HEK293 (cell line): ENCODE results near the gene SCYL1.

Experiments
- GLI4 ChIP-seq: fragments of 450-650 bp; formaldehyde crosslinking; IDR thresholded peaks from 2 replicates; pipeline ENCODE4 v1.5.1; 2016; ENCODE audit warnings: missing biosample characterization, missing genetic modification characterization
- GLIS1 ChIP-seq: fragments of 450-650 bp; formaldehyde crosslinking; IDR thresholded peaks from 2 replicates; pipeline ENCODE4 v1.5.1; 2016; ENCODE audit warnings: missing biosample characterization, missing genetic modification characterization
- GLIS2 ChIP-seq: fragments of 450-650 bp; formaldehyde crosslinking; IDR thresholded peaks from 2 replicates; pipeline ENCODE4 v1.5.1; 2016; ENCODE audit warnings: missing biosample characterization, missing genetic modification characterization
- HOXD13 ChIP-seq: sonication (generic); formaldehyde crosslinking; IDR thresholded peaks from 2 replicates; pipeline ENCODE4 v1.8.0; 2022; ENCODE audit warnings: missing genetic modification reagents, borderline replicate concordance
- IKZF3 ChIP-seq: fragments of 450-650 bp; IDR thresholded peaks from 2 replicates; pipeline ENCODE4 v1.5.0; 2018; ENCODE audit warnings: missing biosample characterization, mild to moderate bottlenecking, missing genetic modification characterization, moderate library complexity
- KLF1 ChIP-seq: fragments of 450-650 bp; formaldehyde crosslinking; IDR thresholded peaks from 2 replicates; pipeline ENCODE4 v1.5.1; 2016; ENCODE audit warnings: missing biosample characterization, missing genetic modification characterization
- KLF9 ChIP-seq: fragments of 450-650 bp; formaldehyde crosslinking; IDR thresholded peaks from 2 replicates; pipeline ENCODE4 v1.5.1; 2016; ENCODE audit warnings: missing biosample characterization, missing genetic modification characterization, low read depth
- PRDM1 ChIP-seq: fragments of 450-650 bp; formaldehyde crosslinking; IDR thresholded peaks from 2 replicates; pipeline ENCODE4; 2016; ENCODE audit warnings: missing biosample characterization, missing genetic modification characterization
- SP3 ChIP-seq: fragments of 450-650 bp; formaldehyde crosslinking; IDR thresholded peaks from 2 replicates; pipeline ENCODE4 v1.5.1; 2016; ENCODE audit warnings: missing biosample characterization, missing genetic modification characterization
- SP7 ChIP-seq: fragments of 450-650 bp; formaldehyde crosslinking; IDR thresholded peaks from 2 replicates; pipeline ENCODE4 v1.5.1; 2016; ENCODE audit warnings: missing biosample characterization, missing genetic modification characterization
- YY2 ChIP-seq: fragments of 450-650 bp; formaldehyde crosslinking; IDR thresholded peaks from 2 replicates; pipeline ENCODE4 v1.5.1; 2016; ENCODE audit warnings: missing biosample characterization, missing genetic modification characterization
- ZBTB48 ChIP-seq: fragments of 450-650 bp; formaldehyde crosslinking; IDR thresholded peaks from 2 replicates; pipeline ENCODE4 v1.5.1; 2016; ENCODE audit warnings: missing biosample characterization, missing genetic modification characterization
- ZBTB7A ChIP-seq: fragments of 450-650 bp; formaldehyde crosslinking; IDR thresholded peaks from 2 replicates; pipeline ENCODE4 v1.5.1; 2016; ENCODE audit warnings: low read depth, missing biosample characterization, missing genetic modification characterization
- ZEB2 ChIP-seq: fragments of 450-650 bp; formaldehyde crosslinking; IDR thresholded peaks from 2 replicates; pipeline ENCODE4 v1.5.1; 2016; ENCODE audit warnings: missing biosample characterization, missing genetic modification characterization
- ZFHX2 ChIP-seq: fragments of 450-650 bp; formaldehyde crosslinking; conservative IDR thresholded peaks from 2 replicates; pipeline ENCODE4 v1.5.1; 2016; ENCODE audit warnings: missing biosample characterization, missing genetic modification characterization
- ZFP41 ChIP-seq: fragments of 450-650 bp; formaldehyde crosslinking; IDR thresholded peaks from 2 replicates; pipeline ENCODE4 v1.5.1; 2016; ENCODE audit warnings: missing biosample characterization, missing genetic modification characterization, borderline replicate concordance
- ZNF112 ChIP-seq: fragments of 450-650 bp; formaldehyde crosslinking; IDR thresholded peaks from 2 replicates; pipeline ENCODE4 v1.5.0; 2017; ENCODE audit warnings: missing biosample characterization, missing genetic modification characterization
- ZNF121 ChIP-seq: fragments of 450-650 bp; formaldehyde crosslinking; IDR thresholded peaks from 2 replicates; pipeline ENCODE4 v1.5.1; 2016; ENCODE audit warnings: missing biosample characterization, missing genetic modification characterization
- ZNF133 ChIP-seq: fragments of 450-650 bp; formaldehyde crosslinking; IDR thresholded peaks from 2 replicates; pipeline ENCODE4 v1.5.1; 2016; ENCODE audit warnings: missing biosample characterization, missing genetic modification characterization
- ZNF138 ChIP-seq: fragments of 450-650 bp; formaldehyde crosslinking; IDR thresholded peaks from 2 replicates; pipeline ENCODE4 v1.5.1; 2016; ENCODE audit warnings: missing biosample characterization, missing genetic modification characterization, borderline replicate concordance
- ZNF157 ChIP-seq: fragments of 450-650 bp; formaldehyde crosslinking; IDR thresholded peaks from 2 replicates; pipeline ENCODE4 v1.5.1; 2016; ENCODE audit warnings: missing biosample characterization, missing genetic modification characterization
- ZNF169 ChIP-seq: fragments of 450-650 bp; formaldehyde crosslinking; IDR thresholded peaks from 2 replicates; pipeline ENCODE4 v1.5.1; 2016; ENCODE audit warnings: missing biosample characterization, missing genetic modification characterization
- ZNF221 ChIP-seq: fragments of 450-650 bp; formaldehyde crosslinking; IDR thresholded peaks from 2 replicates; pipeline ENCODE4 v1.5.1; 2017; ENCODE audit warnings: missing biosample characterization, missing genetic modification characterization, borderline replicate concordance
- ZNF416 ChIP-seq: fragments of 450-650 bp; formaldehyde crosslinking; IDR thresholded peaks from 2 replicates; pipeline ENCODE4 v1.5.1; 2016; ENCODE audit warnings: missing biosample characterization, missing genetic modification characterization
- ZNF423 ChIP-seq: fragments of 450-650 bp; formaldehyde crosslinking; IDR thresholded peaks from 2 replicates; pipeline ENCODE4 v1.5.1; 2016; ENCODE audit warnings: missing biosample characterization, missing genetic modification characterization
- ZNF449 ChIP-seq: fragments of 450-650 bp; formaldehyde crosslinking; IDR thresholded peaks from 2 replicates; pipeline ENCODE4 v1.5.1; 2017; ENCODE audit warnings: missing biosample characterization, mild to moderate bottlenecking, missing genetic modification characterization, moderate library complexity
- ZNF544 ChIP-seq: fragments of 450-650 bp; formaldehyde crosslinking; IDR thresholded peaks from 2 replicates; pipeline ENCODE4 v1.5.0; 2017; ENCODE audit warnings: missing biosample characterization, missing genetic modification characterization
- ZNF830 ChIP-seq: fragments of 450-650 bp; IDR thresholded peaks from 2 replicates; pipeline ENCODE4 v1.5.0; 2018; ENCODE audit warnings: missing biosample characterization, missing genetic modification characterization, low read depth, mild to moderate bottlenecking, moderate library complexity
- ZSCAN18 ChIP-seq: fragments of 450-650 bp; formaldehyde crosslinking; IDR thresholded peaks from 2 replicates; pipeline ENCODE4 v1.5.1; 2016; ENCODE audit warnings: missing biosample characterization, missing genetic modification characterization
- ZSCAN5A ChIP-seq: fragments of 450-650 bp; formaldehyde crosslinking; IDR thresholded peaks from 2 replicates; pipeline ENCODE4 v1.5.1; 2016; ENCODE audit warnings: missing biosample characterization, missing genetic modification characterization
- TF ChIP-seq, protein P1 (sequence below): fragments of 450-650 bp; formaldehyde crosslinking; IDR thresholded peaks from 2 replicates; pipeline ENCODE4 v1.5.1; 2016; ENCODE audit warnings: missing biosample characterization, missing genetic modification characterization, borderline replicate concordance
- TF ChIP-seq, protein P2 (sequence below): fragments of 450-650 bp; formaldehyde crosslinking; IDR thresholded peaks from 2 replicates; pipeline ENCODE4 v1.5.1; 2016; ENCODE audit warnings: missing biosample characterization, missing genetic modification characterization
- TF ChIP-seq, protein P3 (sequence below): fragments of 450-650 bp; formaldehyde crosslinking; IDR thresholded peaks from 2 replicates; pipeline ENCODE4 v1.5.1; 2016; ENCODE audit warnings: missing biosample characterization, missing genetic modification characterization, low read depth

SCYL1 gene

GRCh38 chr11:65555693-65556231 lies 30.9 kb downstream of the SCYL1 start (continued):
- TF ChIP-seq, protein P1, sequence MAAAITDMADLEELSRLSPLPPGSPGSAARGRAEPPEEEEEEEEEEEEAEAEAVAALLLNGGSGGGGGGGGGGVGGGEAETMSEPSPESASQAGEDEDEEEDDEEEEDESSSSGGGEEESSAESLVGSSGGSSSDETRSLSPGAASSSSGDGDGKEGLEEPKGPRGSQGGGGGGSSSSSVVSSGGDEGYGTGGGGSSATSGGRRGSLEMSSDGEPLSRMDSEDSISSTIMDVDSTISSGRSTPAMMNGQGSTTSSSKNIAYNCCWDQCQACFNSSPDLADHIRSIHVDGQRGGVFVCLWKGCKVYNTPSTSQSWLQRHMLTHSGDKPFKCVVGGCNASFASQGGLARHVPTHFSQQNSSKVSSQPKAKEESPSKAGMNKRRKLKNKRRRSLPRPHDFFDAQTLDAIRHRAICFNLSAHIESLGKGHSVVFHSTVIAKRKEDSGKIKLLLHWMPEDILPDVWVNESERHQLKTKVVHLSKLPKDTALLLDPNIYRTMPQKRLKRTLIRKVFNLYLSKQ (tag by site-specific recombination), result no peak
- TF ChIP-seq ZSCAN18 (tag by site-specific recombination) (no peak), ZNF423 (tag by site-specific recombination) (no peak), SP3 (peak; percentile 70), GLI4 (tag by site-specific recombination) (no peak), ZNF221 (tag by site-specific recombination) (no peak), ZNF544 (tag by site-specific recombination) (no peak), YY2 (tag by site-specific recombination) (no peak), ZNF416 (tag by site-specific recombination) (no peak), ZBTB7A (no peak), PRDM1 (peak; percentile 38; the same call in 1 of the 2 replicates), ZEB2 (no peak), HOXD13 (CRISPR knock-in tag) (no peak), ZNF138 (no peak), ZBTB48 (tag by site-specific recombination) (no peak), ZNF112 (no peak), ZNF830 (no peak), GLIS1 (tag by site-specific recombination) (peak; percentile 58; the same call in 1 of the 2 replicates), KLF9 (tag by site-specific recombination) (peak; percentile 61), ZNF157 (no peak), ZNF449 (tag by site-specific recombination) (no peak), SP7 (tag by site-specific recombination) (0 out of 2 replicates have a peak, but pooled peaks have one; percentile 20), KLF1 (peak; percentile 93), ZNF121 (tag by site-specific recombination) (no peak), GLIS2 (tag by site-specific recombination) (peak; percentile 37), ZSCAN5A (no peak), ZFP41 (tag by site-specific recombination) (no peak), IKZF3 (tag by site-specific recombination) (no peak), ZFHX2 (tag by site-specific recombination) (peak; percentile 51; the same call in 1 of the 2 replicates), ZNF133 (no peak), ZNF169 (tag by site-specific recombination) (no peak)
- TF ChIP-seq, protein P2, sequence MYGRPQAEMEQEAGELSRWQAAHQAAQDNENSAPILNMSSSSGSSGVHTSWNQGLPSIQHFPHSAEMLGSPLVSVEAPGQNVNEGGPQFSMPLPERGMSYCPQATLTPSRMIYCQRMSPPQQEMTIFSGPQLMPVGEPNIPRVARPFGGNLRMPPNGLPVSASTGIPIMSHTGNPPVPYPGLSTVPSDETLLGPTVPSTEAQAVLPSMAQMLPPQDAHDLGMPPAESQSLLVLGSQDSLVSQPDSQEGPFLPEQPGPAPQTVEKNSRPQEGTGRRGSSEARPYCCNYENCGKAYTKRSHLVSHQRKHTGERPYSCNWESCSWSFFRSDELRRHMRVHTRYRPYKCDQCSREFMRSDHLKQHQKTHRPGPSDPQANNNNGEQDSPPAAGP, result 0 out of 2 replicates have a peak, but pooled peaks have one; percentile 29
- TF ChIP-seq, protein P3, sequence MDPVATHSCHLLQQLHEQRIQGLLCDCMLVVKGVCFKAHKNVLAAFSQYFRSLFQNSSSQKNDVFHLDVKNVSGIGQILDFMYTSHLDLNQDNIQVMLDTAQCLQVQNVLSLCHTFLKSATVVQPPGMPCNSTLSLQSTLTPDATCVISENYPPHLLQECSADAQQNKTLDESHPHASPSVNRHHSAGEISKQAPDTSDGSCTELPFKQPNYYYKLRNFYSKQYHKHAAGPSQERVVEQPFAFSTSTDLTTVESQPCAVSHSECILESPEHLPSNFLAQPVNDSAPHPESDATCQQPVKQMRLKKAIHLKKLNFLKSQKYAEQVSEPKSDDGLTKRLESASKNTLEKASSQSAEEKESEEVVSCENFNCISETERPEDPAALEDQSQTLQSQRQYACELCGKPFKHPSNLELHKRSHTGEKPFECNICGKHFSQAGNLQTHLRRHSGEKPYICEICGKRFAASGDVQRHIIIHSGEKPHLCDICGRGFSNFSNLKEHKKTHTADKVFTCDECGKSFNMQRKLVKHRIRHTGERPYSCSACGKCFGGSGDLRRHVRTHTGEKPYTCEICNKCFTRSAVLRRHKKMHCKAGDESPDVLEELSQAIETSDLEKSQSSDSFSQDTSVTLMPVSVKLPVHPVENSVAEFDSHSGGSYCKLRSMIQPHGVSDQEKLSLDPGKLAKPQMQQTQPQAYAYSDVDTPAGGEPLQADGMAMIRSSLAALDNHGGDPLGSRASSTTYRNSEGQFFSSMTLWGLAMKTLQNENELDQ (tag by site-specific recombination), result no peak
